Prostate gland (tissue), 2 donors: ENCODE results near the gene CNTLN.

Experiments
- POLR2A ChIP-seq: fragments of 450-650 bp; IDR thresholded peaks from one replicate; pipeline ENCODE4 v1.6.1; 2016; ENCODE audit warnings: antibody characterized with exemption, mild to moderate bottlenecking
- POLR2AphosphoS5 ChIP-seq: sonication (generic); formaldehyde crosslinking; IDR thresholded peaks from one replicate; pipeline ENCODE4 v1.6.1; 2017; ENCODE audit warnings: antibody characterized with exemption
- TF ChIP-seq, protein P1 (sequence below), 4 experiments: fragments of 200-600 bp in 2 of 4; fragments of 450-650 bp in 2 of 4; sonication (generic) in 2 of 4; IDR thresholded peaks; 1 replicate in 3 of 4; 2 replicates in 1 of 4; pipeline ENCODE4 v1.5.1; 2016 to 2019; ENCODE audit warnings: antibody characterized with exemption in 4 of 4, mild to moderate bottlenecking in 2 of 4, moderate library complexity in 2 of 4

DNA sequence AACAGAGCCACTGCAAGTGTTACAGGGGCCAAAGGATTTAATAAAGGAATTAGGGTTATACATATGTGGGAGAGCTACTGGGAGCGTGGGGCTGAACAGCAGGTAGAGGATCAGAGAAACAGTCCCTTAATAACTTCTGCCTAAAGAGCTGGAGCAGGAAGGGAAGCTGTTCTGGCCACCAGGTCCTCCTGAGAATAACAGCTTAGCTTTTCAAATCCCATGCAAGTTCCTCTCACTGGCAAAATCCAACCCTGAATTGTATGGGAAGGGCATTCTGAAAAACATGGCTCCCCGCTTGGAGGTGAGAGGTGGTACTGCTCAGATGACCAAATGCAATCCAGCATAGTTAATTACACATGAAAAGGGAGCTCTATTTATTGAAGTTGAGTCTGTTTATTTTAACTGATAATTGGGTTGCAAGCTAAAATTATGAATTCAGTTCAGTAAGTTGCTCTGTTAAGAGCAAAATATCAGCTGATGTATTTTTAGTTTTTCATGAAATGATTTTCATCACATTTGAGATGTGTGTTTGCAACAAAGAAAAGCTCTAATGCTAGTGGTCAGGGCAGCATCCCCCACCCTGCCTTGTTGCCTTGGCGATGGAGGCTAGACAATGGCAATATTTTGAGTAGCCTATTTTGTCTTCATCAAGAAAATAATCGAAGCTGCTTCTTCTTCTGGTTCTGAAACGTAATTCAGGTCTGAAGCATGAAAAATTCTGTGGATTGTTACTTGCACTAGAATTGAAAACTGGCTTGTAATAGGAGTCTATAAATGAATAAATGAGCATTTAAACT, 385.6 kb downstream of the CNTLN start:
- TF ChIP-seq, protein P1, sequence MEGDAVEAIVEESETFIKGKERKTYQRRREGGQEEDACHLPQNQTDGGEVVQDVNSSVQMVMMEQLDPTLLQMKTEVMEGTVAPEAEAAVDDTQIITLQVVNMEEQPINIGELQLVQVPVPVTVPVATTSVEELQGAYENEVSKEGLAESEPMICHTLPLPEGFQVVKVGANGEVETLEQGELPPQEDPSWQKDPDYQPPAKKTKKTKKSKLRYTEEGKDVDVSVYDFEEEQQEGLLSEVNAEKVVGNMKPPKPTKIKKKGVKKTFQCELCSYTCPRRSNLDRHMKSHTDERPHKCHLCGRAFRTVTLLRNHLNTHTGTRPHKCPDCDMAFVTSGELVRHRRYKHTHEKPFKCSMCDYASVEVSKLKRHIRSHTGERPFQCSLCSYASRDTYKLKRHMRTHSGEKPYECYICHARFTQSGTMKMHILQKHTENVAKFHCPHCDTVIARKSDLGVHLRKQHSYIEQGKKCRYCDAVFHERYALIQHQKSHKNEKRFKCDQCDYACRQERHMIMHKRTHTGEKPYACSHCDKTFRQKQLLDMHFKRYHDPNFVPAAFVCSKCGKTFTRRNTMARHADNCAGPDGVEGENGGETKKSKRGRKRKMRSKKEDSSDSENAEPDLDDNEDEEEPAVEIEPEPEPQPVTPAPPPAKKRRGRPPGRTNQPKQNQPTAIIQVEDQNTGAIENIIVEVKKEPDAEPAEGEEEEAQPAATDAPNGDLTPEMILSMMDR (IDR thresholded peaks at IDR 0.05) = no peak
- TF ChIP-seq POLR2AphosphoS5 = no peak
- TF ChIP-seq POLR2A = no peak
